HG02884 (cell line): Measurements from ENCODE around the gene PRR7.

Source experiments
- ATAC-seq: cut with Tn5 transposase; IDR thresholded peaks from one replicate; pipeline ENCODE4 v1.9.1; 2021; ENCODE audit warnings: mild to moderate bottlenecking, moderate library complexity; ENCODE audit not compliant: unreplicated experiment

PRR7 gene

DNA sequence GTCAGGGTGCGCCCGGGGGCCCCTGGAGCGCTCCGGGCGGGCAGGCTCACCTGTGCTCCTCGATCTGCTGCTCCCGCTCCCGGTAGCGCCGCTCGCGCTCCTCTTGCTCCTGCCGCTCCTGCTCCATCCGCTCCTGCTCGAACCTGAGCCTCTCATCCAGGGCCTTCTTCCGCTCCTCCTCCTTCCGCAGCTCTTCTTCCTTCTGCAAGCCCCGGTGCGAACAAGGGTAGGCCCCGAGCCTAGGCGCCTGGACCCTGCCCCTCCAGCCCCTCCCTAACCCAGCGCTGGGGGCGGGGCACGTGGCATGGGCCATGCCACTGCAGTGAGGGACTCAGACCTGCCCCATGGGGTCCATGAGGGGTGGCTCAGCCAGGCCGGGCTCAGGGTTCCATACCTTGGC is 20.2 kb downstream of the PRR7 start:
- ATAC-seq: no peak

DNA sequence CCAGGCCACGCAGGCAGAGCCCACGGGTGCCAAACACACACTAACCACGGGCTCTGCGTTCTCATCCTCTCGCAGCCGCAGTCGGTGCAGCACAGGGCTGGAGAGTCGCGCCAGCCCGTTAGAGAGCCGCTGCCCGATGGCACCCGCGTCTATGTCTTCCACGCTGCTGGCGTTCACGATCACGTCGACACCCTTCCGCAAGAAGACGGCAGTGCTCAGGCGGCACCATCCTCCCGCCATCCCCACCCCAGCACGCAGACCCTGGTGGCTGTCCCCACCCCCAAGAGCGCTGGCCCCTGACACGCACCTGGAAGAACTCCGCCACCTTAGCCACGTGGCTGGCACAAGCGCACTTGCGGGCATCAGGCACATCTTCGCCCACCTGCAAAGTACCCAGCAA is 20.8 kb downstream of the PRR7 start:
- ATAC-seq: no peak

DNA sequence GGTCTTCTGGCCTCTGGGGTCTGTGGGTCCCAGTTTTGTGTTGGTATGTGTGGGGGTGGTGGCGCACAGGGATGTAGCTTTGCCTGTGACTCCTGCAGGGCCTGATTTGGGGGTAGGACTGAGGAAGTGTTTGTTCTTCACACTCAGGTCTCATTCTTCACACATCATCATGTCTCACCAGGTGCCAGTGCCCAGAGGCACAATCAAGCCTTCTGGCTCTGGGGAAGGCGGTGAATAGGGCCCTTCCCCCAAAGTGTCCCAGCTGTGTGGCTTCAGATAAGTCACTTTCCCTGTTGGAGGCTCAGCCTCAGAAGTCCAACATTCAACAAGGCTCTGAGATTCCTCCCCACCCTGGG is 21.7 kb downstream of the PRR7 start:
- ATAC-seq: no peak

GRCh38 chr5:177468685-177469628 is 22.3 kb downstream of the PRR7 start:
- no peak for ATAC-seq

GRCh38 chr5:177469750-177470525 is 23.3 kb downstream of the PRR7 start:
- no peak for ATAC-seq

- ATAC-seq: no peak
These were observed 24.3 kb downstream of the PRR7 start for GRCh38 chr5:177470759-177471536.

GRCh38 chr5:177471610-177472356 is 25.2 kb downstream of the PRR7 start:
- ATAC-seq: no peak

DNA sequence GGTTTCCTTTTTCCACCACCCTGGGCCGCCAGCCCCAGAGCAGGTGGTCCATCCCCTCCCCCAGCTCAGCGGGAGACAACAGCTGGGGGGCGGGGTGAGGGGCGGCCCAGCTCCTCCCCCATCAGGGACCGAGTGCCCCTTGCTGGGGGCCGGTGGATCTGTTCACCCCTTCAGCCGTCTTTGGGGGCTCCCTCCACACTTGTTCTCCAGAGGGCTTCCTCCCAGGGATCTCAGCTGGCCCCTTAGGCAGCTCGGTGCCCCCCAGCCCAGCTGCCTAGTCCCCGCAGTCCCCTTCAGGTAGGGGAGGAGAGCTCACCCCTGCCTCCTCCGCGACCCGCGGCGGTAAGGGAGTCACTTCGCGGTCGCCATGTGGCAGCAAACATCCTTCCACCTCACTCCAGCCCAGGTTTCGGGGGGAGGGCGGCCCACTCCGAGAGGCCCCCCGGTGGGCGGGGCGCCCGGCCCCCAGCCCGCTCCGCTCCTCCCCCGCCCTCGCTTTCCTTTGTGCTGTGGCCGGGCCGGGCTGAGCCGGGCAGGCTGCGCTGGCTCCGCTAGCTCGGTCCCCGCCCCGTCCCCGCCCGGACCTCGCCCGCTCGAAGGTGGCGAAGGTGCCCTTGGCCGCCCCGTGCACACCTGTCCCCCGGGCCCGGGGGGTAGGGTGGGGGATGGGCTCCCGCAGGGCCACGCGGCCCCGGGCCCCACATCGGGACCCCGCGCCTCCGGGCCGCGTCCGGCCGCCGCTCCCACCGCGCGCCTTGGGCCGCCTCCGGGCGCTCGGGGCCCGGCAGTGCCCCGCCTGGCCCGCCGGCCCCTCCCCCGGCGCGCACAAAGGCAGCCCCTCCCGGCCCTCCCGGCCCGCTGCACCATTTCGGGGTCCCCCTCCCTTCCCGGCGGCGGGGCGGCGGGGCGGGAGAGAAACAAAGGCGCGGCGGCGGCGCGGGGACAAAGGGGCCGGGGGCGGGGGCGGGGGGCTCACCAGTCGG is 26.1 kb downstream of the PRR7 start:
- ATAC-seq: peak; percentile 45

DNA sequence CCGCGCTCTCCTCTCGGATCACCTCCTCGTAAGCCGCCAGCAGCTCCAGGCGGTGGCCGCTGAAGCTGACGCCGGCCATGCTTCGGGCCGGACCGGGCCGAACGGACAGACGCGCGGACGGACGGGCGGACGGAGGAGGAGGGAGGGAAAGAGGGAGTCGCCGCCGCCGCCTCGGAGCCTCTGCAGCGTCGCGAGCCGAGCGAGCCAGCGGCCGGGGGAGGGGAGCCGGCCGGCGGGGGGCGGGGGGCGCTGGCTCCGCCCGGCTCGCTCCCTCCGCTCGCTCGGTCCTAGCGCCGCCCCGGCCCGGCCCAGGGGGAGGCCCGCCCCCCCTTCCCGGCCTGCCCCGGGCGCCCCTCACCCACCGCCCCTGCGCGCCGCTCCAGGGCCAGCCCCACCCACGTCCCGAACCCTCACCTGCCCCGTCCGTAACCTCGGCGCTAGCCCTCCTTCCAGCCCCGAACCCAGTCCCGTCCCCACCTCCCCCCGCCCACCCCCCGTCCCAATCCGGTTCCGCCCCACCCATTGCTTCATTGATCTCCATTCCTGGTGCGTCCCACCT is 26.9 kb downstream of the PRR7 start, which contains the start of gene DBN1:
Gene DBN1 (minus strand): TSS at position 192 of the 559 bp plus-strand sequence. CDS start 113 bp downstream, at position 79.
- peak; percentile 42 for ATAC-seq

GRCh38 chr5:177474002-177474476 is 27.4 kb downstream of the PRR7 start:
- ATAC-seq: no peak

GRCh38 chr5:177474846-177475562 is 28.4 kb downstream of the PRR7 start:
- ATAC-seq: no peak

DNA sequence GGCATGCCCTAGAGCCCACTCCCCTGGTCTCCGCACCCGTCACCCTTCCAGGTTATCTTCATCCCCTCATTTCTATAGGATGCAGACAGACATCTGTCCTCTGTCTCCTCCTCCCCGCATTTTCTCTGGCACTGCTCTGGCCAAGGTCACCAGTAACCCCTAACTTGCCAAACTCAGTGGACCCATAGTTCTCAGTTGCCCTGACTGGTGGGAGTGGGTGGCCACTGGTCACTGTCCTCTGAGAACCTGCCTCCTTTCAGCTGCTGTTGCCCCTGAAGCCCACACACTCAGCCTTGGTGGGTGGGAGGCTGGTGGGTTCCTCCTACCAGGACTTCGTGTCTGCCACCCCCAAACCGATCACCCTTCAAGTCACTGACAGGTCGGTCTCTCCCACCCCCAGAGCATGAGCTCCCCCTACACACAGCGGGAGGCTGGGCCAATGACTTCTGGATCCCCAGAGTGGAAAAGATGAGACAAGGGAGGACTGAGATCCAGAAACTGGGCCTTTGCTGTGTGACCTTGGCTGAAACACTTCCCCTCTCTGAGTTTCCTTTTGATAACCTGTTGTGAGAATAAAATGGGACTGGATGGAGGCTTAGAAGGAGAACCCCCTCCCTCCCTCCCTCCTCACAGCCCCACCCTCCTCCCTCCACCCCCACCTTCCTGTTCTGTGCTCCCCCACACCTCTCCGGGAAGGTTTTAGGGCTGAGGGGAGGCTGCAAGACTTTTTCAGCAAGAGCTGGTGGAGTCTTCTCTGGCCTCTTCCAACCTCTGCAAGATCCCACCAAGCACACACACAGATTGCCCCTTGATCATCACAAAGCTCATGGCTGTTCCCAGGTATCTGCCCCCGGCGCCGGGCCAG is 29.2 kb downstream of the PRR7 start:
- ATAC-seq: no peak

GRCh38 chr5:177476531-177477233 is 30.1 kb downstream of the PRR7 start:
- ATAC-seq: no peak

- ATAC-seq: no peak
These were observed 31.3 kb downstream of the PRR7 start for GRCh38 chr5:177477701-177478477.

DNA sequence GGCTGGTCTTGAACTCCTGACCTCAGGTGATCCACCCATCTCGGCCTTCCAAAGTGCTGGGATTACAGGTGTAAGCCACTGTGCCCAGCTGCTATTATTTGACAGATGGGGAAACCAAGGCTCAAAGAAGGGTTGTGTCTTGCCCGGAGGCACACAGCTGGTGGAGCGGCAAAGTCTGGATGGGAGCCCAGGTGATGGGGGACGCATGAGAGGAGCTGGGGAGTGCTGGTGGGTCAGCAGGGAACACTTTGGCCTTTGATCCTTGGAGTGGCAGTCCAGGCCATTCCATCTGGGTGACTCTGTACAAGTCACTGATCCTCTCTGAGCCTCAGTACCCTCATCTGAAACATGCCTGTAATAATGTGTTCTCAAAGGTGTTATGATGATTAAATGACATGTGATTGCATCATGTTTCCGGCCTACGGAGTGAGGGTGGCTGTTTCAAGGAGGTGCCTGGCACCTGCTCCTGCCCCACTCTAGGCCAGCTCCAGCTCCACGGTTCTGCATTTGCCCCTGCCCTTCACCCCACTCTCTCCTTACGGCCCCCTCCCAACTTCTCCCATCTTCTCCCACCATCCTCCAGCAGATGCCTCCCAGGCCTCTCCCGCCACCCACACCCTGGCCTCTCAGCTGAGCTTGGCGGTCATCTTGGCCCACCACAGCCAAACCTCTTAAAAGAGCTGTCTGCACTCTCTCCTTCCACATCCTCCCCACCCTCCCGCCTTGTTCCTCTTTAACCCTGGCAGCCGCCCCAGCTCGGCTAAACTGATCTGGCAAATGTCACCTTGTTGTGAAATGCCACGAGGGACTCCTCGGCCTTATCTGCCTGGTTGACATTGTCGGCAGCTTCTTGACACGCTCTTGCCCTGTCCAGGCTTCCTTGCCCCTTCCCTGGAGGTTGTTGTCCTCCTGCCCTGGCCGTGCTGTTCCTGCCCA is 32.4 kb downstream of the PRR7 start:
- no peak for ATAC-seq
